Liver (tissue), 9 donors: ENCODE data around the gene ARFGAP2. TPM values are rescaled to one million over a fixed set of nuclear protein-coding genes. Genes with fewer than 3 reads are reported as not detected.

ENCODE experiments used
- DNase-seq: peaks from one replicate; pipeline ENCODE4 v3.0.0-alpha.2; 2017; ENCODE audit warnings: low spot score
- H3K27ac ChIP-seq, 2 donors: one replicate each; pipeline ENCODE4 v1.7.0; 2013; ENCODE audit warnings: inconsistent platforms in 2 of 2, low read length in 2 of 2, control low read depth in 1 of 2, low read depth in 1 of 2, mild to moderate bottlenecking in 1 of 2
- H3K27me3 ChIP-seq, 4 donors: one replicate each; pipeline versions ENCODE4 v1.6.1 to v1.7.0; 2013; ENCODE audit warnings: low read length in 3 of 4, inconsistent platforms in 1 of 4, mild to moderate bottlenecking in 1 of 4, moderate library complexity in 1 of 4; ENCODE audit not compliant: control insufficient read depth in 4 of 4, insufficient read depth in 4 of 4
- H3K36me3 ChIP-seq, 4 donors: one replicate each; pipeline versions ENCODE4 v1.6.1 to v1.7.0; 2013; ENCODE audit warnings: low read length in 3 of 4, mild to moderate bottlenecking in 3 of 4, low read depth in 1 of 4, moderate library complexity in 1 of 4; ENCODE audit not compliant: control insufficient read depth in 4 of 4, insufficient read depth in 3 of 4
- H3K4me1 ChIP-seq, 4 donors: one replicate each; pipeline versions ENCODE4 v1.6.1 to v1.7.0; 2013; ENCODE audit warnings: low read length in 3 of 4, mild to moderate bottlenecking in 3 of 4, moderate library complexity in 1 of 4; ENCODE audit not compliant: control insufficient read depth in 4 of 4, insufficient read depth in 4 of 4
- H3K4me3 ChIP-seq, 3 donors: one replicate each; pipeline versions ENCODE4 v1.6.1 to v1.7.0; 2013; ENCODE audit warnings: low read length in 3 of 3, control low read depth in 1 of 3, low read depth in 1 of 3, mild to moderate bottlenecking in 1 of 3
- H3K9ac ChIP-seq, 2 donors: one replicate each; pipeline ENCODE4 v1.7.0; 2013; ENCODE audit warnings: low read length in 2 of 2, mild to moderate bottlenecking in 2 of 2, moderate library complexity in 2 of 2, control low read depth in 1 of 2, low read depth in 1 of 2
- H3K9me3 ChIP-seq, 4 donors: one replicate each; pipeline versions ENCODE4 v1.6.1 to v1.7.0; 2013; ENCODE audit warnings: low read length in 3 of 4; ENCODE audit not compliant: control insufficient read depth in 4 of 4
- ATF3 ChIP-seq: IDR thresholded peaks from 2 replicates; pipeline ENCODE4 v1.6.1; 2016; ENCODE audit warnings: antibody characterized with exemption
- EGR1 ChIP-seq, 2 donors: IDR thresholded peaks; 2 replicates each; pipeline ENCODE4 v1.6.1; 2016 to 2018; ENCODE audit warnings: antibody characterized with exemption in 2 of 2, low read depth in 2 of 2
- FOXA1 ChIP-seq: IDR thresholded peaks from 2 replicates; pipeline ENCODE4 v1.6.1; 2016; ENCODE audit warnings: antibody characterized with exemption
- FOXA2 ChIP-seq: IDR thresholded peaks from 2 replicates; pipeline ENCODE4 v1.6.1; 2016; ENCODE audit warnings: antibody characterized with exemption
- GABPA ChIP-seq, 2 donors: IDR thresholded peaks in 1 of 2; conservative IDR thresholded peaks in 1 of 2; 2 replicates each; pipeline ENCODE4 v1.6.1; 2016; ENCODE audit warnings: antibody characterized with exemption in 2 of 2, mild to moderate bottlenecking in 1 of 2, moderate library complexity in 1 of 2
- HNF4A ChIP-seq, 2 donors: conservative IDR thresholded peaks; 2 replicates each; pipeline ENCODE4 v1.6.1; 2016; ENCODE audit warnings: antibody characterized with exemption in 2 of 2, mild to moderate bottlenecking in 2 of 2
- HNF4G ChIP-seq: IDR thresholded peaks from 2 replicates; pipeline ENCODE4 v1.6.1; 2016; ENCODE audit warnings: antibody characterized with exemption
- JUND ChIP-seq, 2 donors: IDR thresholded peaks; 2 replicates each; pipeline ENCODE4 v1.6.1; 2016; ENCODE audit warnings: antibody characterized with exemption in 2 of 2
- NR2F2 ChIP-seq: IDR thresholded peaks from 2 replicates; pipeline ENCODE4 v1.6.1; 2016; ENCODE audit warnings: antibody characterized with exemption
- RAD21 ChIP-seq, 2 donors: IDR thresholded peaks; 2 replicates each; pipeline ENCODE4 v1.6.1; 2016; ENCODE audit warnings: antibody characterized with exemption in 2 of 2, mild to moderate bottlenecking in 2 of 2
- RXRA ChIP-seq, 2 donors: IDR thresholded peaks; 2 replicates each; pipeline ENCODE4 v1.6.1; 2017 to 2018; ENCODE audit warnings: antibody characterized with exemption in 2 of 2, mild to moderate bottlenecking in 1 of 2
- SP1 ChIP-seq: IDR thresholded peaks from 2 replicates; pipeline ENCODE4 v1.6.1; 2018; ENCODE audit warnings: antibody characterized with exemption, mild to moderate bottlenecking
- TAF1 ChIP-seq: conservative IDR thresholded peaks from 2 replicates; pipeline ENCODE4 v1.6.1; 2016; ENCODE audit warnings: antibody characterized with exemption, mild to moderate bottlenecking
- YY1 ChIP-seq: IDR thresholded peaks from 2 replicates; pipeline ENCODE4 v1.6.1; 2016; ENCODE audit warnings: antibody characterized with exemption, mild to moderate bottlenecking
- WGBS: extraction: QIAGEN DNeasy Blood & Tissue Kit; methylation state at CpG from one replicate; pipeline ENCODE4 v1.1.7; 2013; 5-methylcytosine and 5-hydroxymethylcytosine counted together
- polyA plus RNA-seq, 2 donors: library from polyadenylated mRNA; stranded (reverse) in 1 of 2; unstranded in 1 of 2; fragments of 200-250 nt in 1 of 2; fragments of >200 nt in 1 of 2; fragmentation: Nextera tagmentation in 1 of 2; extraction: Ambion mirVana in 1 of 2; gene quantifications; one replicate each; pipeline versions ENCODE4 v1.2.1 to v1.2.3, GENCODE V29; 2013 to 2015
- total RNA-seq, 2 donors: library from RNA; depleted of rRNA; stranded (reverse); fragments of >200 nt; gene quantifications; one replicate each; pipeline ENCODE4 v1.2.3, GENCODE V29; 2014
- TF ChIP-seq, protein P1 (sequence below): fragments of 150-350 bp; IDR thresholded peaks from 2 replicates; pipeline ENCODE4 v1.5.1; 2017; ENCODE audit warnings: improper control_type of control experiment, low read depth, low read length; ENCODE audit not compliant: missing input control
- TF ChIP-seq, protein P2 (sequence below): IDR thresholded peaks from 2 replicates; pipeline ENCODE4 v1.6.1; 2016; ENCODE audit warnings: antibody characterized with exemption
- donor health status: healthy.
- donor health status: healthy.
- donor health status: healthy.
- donor health status: healthy.
- donor health status: healthy.

ARFGAP2 gene
- total and polyA plus RNA-seq, 4 donors: 37.3 to 163 (median 53.0) TPM

DNA sequence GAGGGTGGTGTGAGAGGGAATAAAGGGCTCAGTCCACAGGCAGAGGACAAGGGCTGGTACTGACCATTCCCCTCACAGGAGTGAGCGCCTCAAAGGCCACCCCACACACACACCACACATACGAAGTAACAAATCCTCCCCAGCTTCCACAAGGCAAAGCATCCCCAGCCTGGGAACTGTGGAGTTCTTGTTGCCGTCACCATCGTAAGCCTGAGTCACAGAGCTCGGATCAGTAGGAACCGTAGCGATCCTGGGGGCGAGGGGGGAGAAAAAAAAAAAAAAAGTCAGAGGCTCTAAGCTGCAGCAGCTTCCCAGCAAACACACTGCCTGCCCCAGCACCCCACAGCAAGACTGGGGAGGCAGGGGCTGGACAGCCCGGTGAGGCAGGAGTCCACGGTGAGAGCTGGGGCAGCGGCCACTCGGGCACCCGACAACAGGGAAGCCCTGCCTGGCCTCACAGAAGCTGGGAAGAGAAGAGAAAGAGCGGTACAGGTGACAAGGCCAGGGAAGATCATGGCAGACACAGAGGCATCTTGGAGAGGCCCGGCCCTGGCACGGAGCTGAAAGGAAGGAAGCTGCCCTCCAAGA lies 11.3 kb downstream of the ARFGAP2 start:
- peaks cover 27 to 59% (median 45%) of the 10 kb centered on the region in 4 donors for H3K36me3 ChIP-seq
- no peak for DNase-seq
- 96% methylated on average over 16 of the region's 16 CpGs for WGBS

DNA sequence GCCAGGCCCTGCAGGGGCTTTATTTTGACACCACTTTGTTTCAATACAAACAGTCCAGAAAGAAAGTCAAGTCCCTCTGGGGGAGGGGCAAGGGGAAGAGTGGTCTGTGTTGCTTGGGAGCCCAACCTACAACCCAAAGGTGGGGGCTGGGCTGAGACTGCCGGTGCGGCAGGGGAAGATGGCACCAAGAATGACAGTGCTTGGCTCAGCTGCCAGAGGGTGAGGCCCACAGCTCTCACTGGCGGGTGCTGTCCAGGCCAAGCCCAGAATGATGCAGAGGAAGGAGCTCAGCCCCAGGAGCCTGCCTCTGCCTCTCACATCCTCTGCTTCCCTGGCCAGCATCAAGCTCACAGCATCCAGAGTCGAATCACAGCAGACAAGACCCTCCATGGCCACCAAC lies 12.4 kb downstream of the ARFGAP2 start:
- no peak overlapping the region for H3K4me3 ChIP-seq
- H3K27ac ChIP-seq: no peak overlapping the region
- H3K9ac ChIP-seq: no peak overlapping the region
- H3K27me3 ChIP-seq: no peaks in the 10 kb centered on the region
- no peak for DNase-seq
- no peaks in the 10 kb centered on the region for H3K9me3 ChIP-seq
- WGBS: 81% methylated on average over 4 of the region's 4 CpGs
- peaks cover 26 to 54% (median 45%) of the 10 kb centered on the region in 4 donors for H3K36me3 ChIP-seq
- H3K4me1 ChIP-seq: peaks cover 0 to 5% (median 0%) of the 10 kb centered on the region in 4 donors
- TF ChIP-seq EGR1 (IDR thresholded peaks at IDR 0.05; ENCODE audit: low read depth in 2 of 2): no peak
- no peak for TF ChIP-seq NR2F2
- TF ChIP-seq, protein P1, sequence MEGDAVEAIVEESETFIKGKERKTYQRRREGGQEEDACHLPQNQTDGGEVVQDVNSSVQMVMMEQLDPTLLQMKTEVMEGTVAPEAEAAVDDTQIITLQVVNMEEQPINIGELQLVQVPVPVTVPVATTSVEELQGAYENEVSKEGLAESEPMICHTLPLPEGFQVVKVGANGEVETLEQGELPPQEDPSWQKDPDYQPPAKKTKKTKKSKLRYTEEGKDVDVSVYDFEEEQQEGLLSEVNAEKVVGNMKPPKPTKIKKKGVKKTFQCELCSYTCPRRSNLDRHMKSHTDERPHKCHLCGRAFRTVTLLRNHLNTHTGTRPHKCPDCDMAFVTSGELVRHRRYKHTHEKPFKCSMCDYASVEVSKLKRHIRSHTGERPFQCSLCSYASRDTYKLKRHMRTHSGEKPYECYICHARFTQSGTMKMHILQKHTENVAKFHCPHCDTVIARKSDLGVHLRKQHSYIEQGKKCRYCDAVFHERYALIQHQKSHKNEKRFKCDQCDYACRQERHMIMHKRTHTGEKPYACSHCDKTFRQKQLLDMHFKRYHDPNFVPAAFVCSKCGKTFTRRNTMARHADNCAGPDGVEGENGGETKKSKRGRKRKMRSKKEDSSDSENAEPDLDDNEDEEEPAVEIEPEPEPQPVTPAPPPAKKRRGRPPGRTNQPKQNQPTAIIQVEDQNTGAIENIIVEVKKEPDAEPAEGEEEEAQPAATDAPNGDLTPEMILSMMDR: no peak
- TF ChIP-seq, protein P2, sequence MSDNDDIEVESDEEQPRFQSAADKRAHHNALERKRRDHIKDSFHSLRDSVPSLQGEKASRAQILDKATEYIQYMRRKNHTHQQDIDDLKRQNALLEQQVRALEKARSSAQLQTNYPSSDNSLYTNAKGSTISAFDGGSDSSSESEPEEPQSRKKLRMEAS: no peak
- no peak for TF ChIP-seq GABPA (IDR thresholded peaks at IDR 0.05 in 1 of 2, conservative IDR thresholded peaks at IDR 0.05 in 1 of 2)
- no peak for TF ChIP-seq YY1
- TF ChIP-seq JUND (IDR thresholded peaks at IDR 0.05): no peak
- TF ChIP-seq HNF4G: no peak
- no peak for TF ChIP-seq HNF4A (conservative IDR thresholded peaks at IDR 0.05)
- TF ChIP-seq FOXA1: no peak
- TF ChIP-seq FOXA2: no peak

More for the DNA sequence above, 11.3 kb downstream of the ARFGAP2 start:
- Histone ChIP-seq H3K9ac (no peak overlapping the region), H3K27me3 (no peaks in the 10 kb centered on the region), H3K4me3 (no peak overlapping the region), H3K9me3 (no peaks in the 10 kb centered on the region), H3K4me1 (peaks cover 0 to 5% (median 2%) of the 10 kb centered on the region in 4 donors), H3K27ac (no peak overlapping the region)
- no peak for TF ChIP-seq FOXA1
- no peak for TF ChIP-seq TAF1
- no peak for TF ChIP-seq ATF3
- no peak for TF ChIP-seq RAD21 (IDR thresholded peaks at IDR 0.05)
- TF ChIP-seq, protein P2: no peak
- TF ChIP-seq NR2F2: no peak
- no peak for TF ChIP-seq HNF4A (conservative IDR thresholded peaks at IDR 0.05)
- no peak for TF ChIP-seq HNF4G

GRCh38 chr11:47163898-47164297 lies 12.8 kb downstream of the ARFGAP2 start:
- Histone ChIP-seq H3K9me3 (no peaks in the 10 kb centered on the region), H3K9ac (no peak overlapping the region), H3K36me3 (peaks cover 26 to 51% (median 45%) of the 10 kb centered on the region in 4 donors), H3K27ac (no peak overlapping the region), H3K27me3 (no peaks in the 10 kb centered on the region), H3K4me3 (no peak overlapping the region), H3K4me1 (peaks cover 0 to 5% (median 0%) of the 10 kb centered on the region in 4 donors)
- no peak for TF ChIP-seq FOXA2
- TF ChIP-seq, protein P1: no peak
- TF ChIP-seq JUND (IDR thresholded peaks at IDR 0.05): no peak
- no peak for TF ChIP-seq SP1
- no peak for TF ChIP-seq ATF3
- TF ChIP-seq HNF4G: no peak
- TF ChIP-seq GABPA (IDR thresholded peaks at IDR 0.05 in 1 of 2, conservative IDR thresholded peaks at IDR 0.05 in 1 of 2): no peak
- TF ChIP-seq NR2F2: no peak
- TF ChIP-seq EGR1 (IDR thresholded peaks at IDR 0.05; ENCODE audit: low read depth in 2 of 2): no peak
- no peak for TF ChIP-seq RXRA (IDR thresholded peaks at IDR 0.05)
- TF ChIP-seq YY1: no peak
- TF ChIP-seq TAF1: no peak
- 92% methylated on average over 15 of the region's 15 CpGs for WGBS
- no peak for DNase-seq
